Loucy (cell line): ENCODE results near the gene AMZ2.

ENCODE experiments used
- H2AFZ ChIP-seq: fragments of 200-600 bp; sonication (generic); 2 replicates; pipeline ENCODE4 v1.6.0; 2016; ENCODE audit warnings: antibody characterized with exemption, mild to moderate bottlenecking, low read length, moderate library complexity
- H3F3A ChIP-seq: fragments of 200-600 bp; 2 replicates; pipeline ENCODE4 v1.6.0; 2016; ENCODE audit warnings: antibody characterized with exemption, low read depth, mild to moderate bottlenecking
- H3K27me3 ChIP-seq: fragments of 200-600 bp; sonication (generic); 2 replicates; pipeline ENCODE4 v1.6.1; 2014; ENCODE audit warnings: low read length, mild to moderate bottlenecking; ENCODE audit not compliant: insufficient read depth, poor library complexity, severe bottlenecking
- H3K36me3 ChIP-seq: fragments of 200-600 bp; sonication (generic); 2 replicates; pipeline ENCODE4 v1.6.1; 2016; ENCODE audit warnings: low read length; ENCODE audit not compliant: insufficient read depth
- H3K4me1 ChIP-seq: fragments of 200-600 bp; sonication (generic); 2 replicates; pipeline ENCODE4 v1.5.1; 2014; ENCODE audit warnings: low read length, mild to moderate bottlenecking; ENCODE audit not compliant: insufficient read depth, poor library complexity, severe bottlenecking
- H3K4me2 ChIP-seq: fragments of 200-600 bp; sonication (generic); 2 replicates; pipeline ENCODE4 v1.6.0; 2014; ENCODE audit warnings: antibody characterized with exemption, low read length, low read depth, mild to moderate bottlenecking; ENCODE audit not compliant: poor library complexity, severe bottlenecking
- H3K4me3 ChIP-seq: fragments of 200-600 bp; sonication (generic); 2 replicates; pipeline ENCODE4 v1.5.1; 2014; ENCODE audit warnings: low read length, mild to moderate bottlenecking, mixed read lengths; ENCODE audit not compliant: poor library complexity, severe bottlenecking
- H3K79me2 ChIP-seq: fragments of 200-600 bp; sonication (generic); 2 replicates; pipeline ENCODE4 v1.6.1; 2014; ENCODE audit warnings: low read length; ENCODE audit not compliant: insufficient read depth
- H3K9ac ChIP-seq: fragments of 200-600 bp; sonication (generic); 2 replicates; pipeline ENCODE4 v1.6.0; 2014; ENCODE audit warnings: mild to moderate bottlenecking, low read depth, low read length, moderate library complexity; ENCODE audit not compliant: poor library complexity, severe bottlenecking
- H3K9me2 ChIP-seq: fragments of 200-600 bp; sonication (generic); replicated peaks from 2 replicates; pipeline ENCODE4 v1.6.1; 2016; ENCODE audit warnings: low read depth, low read length, mixed read lengths
- H3K9me3 ChIP-seq: fragments of 200-600 bp; sonication (generic); 2 replicates; pipeline ENCODE4 v1.6.1; 2014; ENCODE audit warnings: mild to moderate bottlenecking, antibody characterized with exemption, low read length, low read depth; ENCODE audit not compliant: insufficient read depth
- H4K20me1 ChIP-seq: fragments of 200-600 bp; sonication (generic); 2 replicates; pipeline ENCODE4 v1.6.0; 2014; ENCODE audit warnings: antibody characterized with exemption, low read length, mild to moderate bottlenecking; ENCODE audit not compliant: insufficient read depth, poor library complexity, severe bottlenecking
- EZH2phosphoT487 ChIP-seq: fragments of 200-600 bp; IDR thresholded peaks from 2 replicates; pipeline ENCODE4 v1.6.1; 2018; ENCODE audit warnings: antibody characterized with exemption, mild to moderate bottlenecking, moderate library complexity, borderline replicate concordance
- TF ChIP-seq, protein P1 (sequence below): fragments of 200-600 bp; sonication (generic); conservative IDR thresholded peaks from 2 replicates; pipeline ENCODE4 v1.5.1; 2014; ENCODE audit warnings: mild to moderate bottlenecking, antibody characterized with exemption, low read length

The AMZ2 gene

DNA sequence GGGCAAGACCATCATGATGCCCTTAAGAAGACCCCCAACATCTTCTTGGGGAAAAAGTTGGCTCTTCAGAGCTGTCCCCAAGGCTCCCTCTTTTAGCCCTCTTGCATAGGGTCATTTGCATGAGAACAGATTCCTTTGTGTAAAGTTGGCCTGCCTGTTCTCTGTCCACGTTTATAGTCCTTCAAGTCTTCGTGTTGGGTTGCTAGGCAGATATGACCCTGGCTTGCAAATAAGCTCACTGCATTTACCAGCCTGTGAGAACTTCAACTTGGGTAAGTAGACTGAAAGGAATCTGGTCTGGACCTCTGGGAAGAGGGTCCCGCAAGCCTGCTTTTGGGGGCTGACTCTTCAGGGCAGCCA is 46.3 kb downstream of the AMZ2 start:
- 0 out of 2 replicates have a peak, but pooled peaks cover 3% of the 10 kb centered on the region for H3K79me2 ChIP-seq
- H3K9me2 ChIP-seq = no peaks in the 10 kb centered on the region
- H3K36me3 ChIP-seq = no peaks in the 10 kb centered on the region
- no peak overlapping the region for H3K4me3 ChIP-seq
- H3K4me1 ChIP-seq = peaks cover 32% of the 10 kb centered on the region
- no peak overlapping the region for H2AFZ ChIP-seq
- H3K9ac ChIP-seq = no peak overlapping the region
- H4K20me1 ChIP-seq = no peaks in the 10 kb centered on the region
- no peaks in the 10 kb centered on the region for H3K27me3 ChIP-seq
- H3K9me3 ChIP-seq = no peaks in the 10 kb centered on the region
- no peak overlapping the region for H3K4me2 ChIP-seq
- TF ChIP-seq, protein P1, sequence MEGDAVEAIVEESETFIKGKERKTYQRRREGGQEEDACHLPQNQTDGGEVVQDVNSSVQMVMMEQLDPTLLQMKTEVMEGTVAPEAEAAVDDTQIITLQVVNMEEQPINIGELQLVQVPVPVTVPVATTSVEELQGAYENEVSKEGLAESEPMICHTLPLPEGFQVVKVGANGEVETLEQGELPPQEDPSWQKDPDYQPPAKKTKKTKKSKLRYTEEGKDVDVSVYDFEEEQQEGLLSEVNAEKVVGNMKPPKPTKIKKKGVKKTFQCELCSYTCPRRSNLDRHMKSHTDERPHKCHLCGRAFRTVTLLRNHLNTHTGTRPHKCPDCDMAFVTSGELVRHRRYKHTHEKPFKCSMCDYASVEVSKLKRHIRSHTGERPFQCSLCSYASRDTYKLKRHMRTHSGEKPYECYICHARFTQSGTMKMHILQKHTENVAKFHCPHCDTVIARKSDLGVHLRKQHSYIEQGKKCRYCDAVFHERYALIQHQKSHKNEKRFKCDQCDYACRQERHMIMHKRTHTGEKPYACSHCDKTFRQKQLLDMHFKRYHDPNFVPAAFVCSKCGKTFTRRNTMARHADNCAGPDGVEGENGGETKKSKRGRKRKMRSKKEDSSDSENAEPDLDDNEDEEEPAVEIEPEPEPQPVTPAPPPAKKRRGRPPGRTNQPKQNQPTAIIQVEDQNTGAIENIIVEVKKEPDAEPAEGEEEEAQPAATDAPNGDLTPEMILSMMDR = no peak
- TF ChIP-seq EZH2phosphoT487 = no peak
- H3F3A ChIP-seq = no peaks in the 10 kb centered on the region

DNA sequence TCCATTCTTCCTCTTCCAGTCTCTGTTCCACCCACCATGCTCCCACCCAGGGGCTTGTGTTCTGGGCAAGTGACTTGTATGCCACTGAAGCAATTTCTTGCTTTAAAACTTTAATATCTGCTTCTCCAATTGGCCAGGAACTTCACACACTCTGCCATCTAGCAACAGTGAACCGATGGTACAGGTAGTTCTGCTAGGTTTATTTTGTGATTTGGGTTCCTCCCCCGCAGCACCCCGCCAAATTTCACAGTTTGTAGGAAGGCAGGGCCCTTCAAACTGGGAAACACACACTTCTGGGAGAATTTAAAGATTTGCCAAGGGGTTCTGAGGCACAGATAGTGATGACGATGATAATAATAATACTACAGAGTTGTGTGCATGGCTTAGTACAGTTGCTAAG is 46.8 kb downstream of the AMZ2 start:
- TF ChIP-seq EZH2phosphoT487 = no peak
- TF ChIP-seq, protein P1 = no peak
- H3K27me3 ChIP-seq = no peaks in the 10 kb centered on the region
- H3K9me3 ChIP-seq = no peaks in the 10 kb centered on the region
- 0 out of 2 replicates have a peak, but pooled peaks cover 3% of the 10 kb centered on the region for H3K79me2 ChIP-seq
- no peak overlapping the region for H3K4me2 ChIP-seq
- no peaks in the 10 kb centered on the region for H3K9me2 ChIP-seq
- H3K4me3 ChIP-seq = no peak overlapping the region
- no peaks in the 10 kb centered on the region for H3K36me3 ChIP-seq
- no peak overlapping the region for H2AFZ ChIP-seq
- no peak overlapping the region for H3K9ac ChIP-seq
- no peaks in the 10 kb centered on the region for H4K20me1 ChIP-seq
- H3F3A ChIP-seq = no peaks in the 10 kb centered on the region
- peaks cover 27% of the 10 kb centered on the region for H3K4me1 ChIP-seq

DNA sequence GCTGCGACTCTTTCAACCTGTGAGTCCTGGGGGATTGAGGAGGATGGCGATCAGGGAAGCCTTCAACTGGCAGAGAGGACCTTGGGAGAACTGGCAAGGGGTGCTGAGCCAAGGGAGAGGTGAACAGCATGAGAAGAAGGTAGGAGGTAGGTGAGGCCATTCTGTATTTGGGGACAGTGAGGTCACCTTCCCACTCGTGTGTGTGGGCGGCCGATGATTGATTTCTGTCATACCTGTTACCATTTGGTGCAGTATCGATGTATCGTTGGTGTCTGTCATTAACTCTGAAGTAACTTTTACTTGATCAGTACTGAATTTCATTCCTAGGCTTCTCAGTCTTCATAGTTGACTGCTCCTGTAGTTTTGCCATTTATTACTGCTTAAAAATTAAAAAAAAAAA is 47.2 kb downstream of the AMZ2 start:
- no peaks in the 10 kb centered on the region for H3K27me3 ChIP-seq
- H3K4me2 ChIP-seq = no peak overlapping the region
- peaks cover 23% of the 10 kb centered on the region for H3K4me1 ChIP-seq
- no peak for TF ChIP-seq EZH2phosphoT487
- TF ChIP-seq, protein P1 = no peak
- no peaks in the 10 kb centered on the region for H3K79me2 ChIP-seq
- H3K9me3 ChIP-seq = no peaks in the 10 kb centered on the region
- H3F3A ChIP-seq = no peaks in the 10 kb centered on the region
- no peak overlapping the region for H2AFZ ChIP-seq
- no peaks in the 10 kb centered on the region for H3K36me3 ChIP-seq
- H3K9ac ChIP-seq = no peak overlapping the region
- no peaks in the 10 kb centered on the region for H4K20me1 ChIP-seq
- no peak overlapping the region for H3K4me3 ChIP-seq
- H3K9me2 ChIP-seq = no peaks in the 10 kb centered on the region
